Measurements from ENCODE around the gene CASQ1. TPM values are rescaled to one million over a fixed set of nuclear protein-coding genes. Genes with fewer than 3 reads are reported as not detected.

CASQ1 gene
- total and polyA plus RNA-seq, 4 donors, result 0.08 to 0.37 (median 0.25) TPM

GRCh38 chr1:160217481-160218051 is 27.2 kb downstream of the CASQ1 start:
- Histone ChIP-seq H3K4me3 (no peak overlapping the region), H3K36me3 (ENCODE audit: control insufficient read depth in 4 of 4, insufficient read depth in 4 of 4, low read length in 4 of 4) (peaks cover 39 to 59% (median 56%) of the 10 kb centered on the region in 4 donors)

DNA sequence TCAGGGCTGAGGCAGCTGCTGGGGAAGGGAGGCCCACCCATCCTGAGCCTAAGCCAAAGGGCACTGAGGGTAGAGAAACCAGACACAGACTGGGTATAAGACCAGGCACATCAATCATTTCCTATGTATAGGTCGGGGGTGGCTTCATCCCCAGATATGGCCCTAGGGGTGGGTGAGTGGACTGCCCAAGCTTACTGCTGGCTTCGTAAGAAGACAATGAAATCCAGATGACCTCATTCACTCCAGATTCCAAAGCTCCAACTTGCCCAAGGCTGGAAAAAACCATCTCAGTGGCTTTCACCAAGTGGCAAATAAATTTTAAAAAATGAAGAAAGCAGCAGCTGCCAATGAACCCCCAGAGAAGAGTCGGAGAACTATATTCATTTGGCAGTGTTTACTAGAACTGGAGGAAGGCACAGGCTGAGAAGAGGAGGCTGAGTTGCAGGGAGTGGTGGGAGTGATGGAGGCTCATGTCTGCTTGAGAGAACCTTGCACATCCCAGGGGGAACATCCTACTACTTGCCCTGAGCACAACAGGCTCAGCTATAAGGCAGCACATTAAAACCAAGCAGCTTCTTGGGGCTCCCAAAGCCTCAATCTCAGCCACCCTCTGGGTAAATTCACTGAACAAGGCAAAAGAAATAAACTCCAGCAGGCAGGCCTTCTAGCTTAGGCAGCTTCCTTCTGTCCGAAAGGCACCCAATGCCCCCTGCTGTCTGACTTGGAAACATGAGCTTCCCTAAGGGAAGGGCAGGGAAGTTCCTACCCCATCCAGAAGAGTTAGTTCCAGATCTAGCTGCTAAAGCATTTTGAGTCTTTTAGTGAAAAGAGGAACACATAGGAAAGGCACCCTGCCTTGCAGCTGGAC is 28.9 kb downstream of the CASQ1 start:
- DNase-seq, result peak; percentile 62 to 81 (median 78)
- H3K27me3 ChIP-seq (ENCODE audit: control insufficient read depth in 3 of 3, insufficient read depth in 3 of 3, low read length in 2 of 3), result no peaks in the 10 kb centered on the region
- peak overlapping the region; percentile 46 to 52 for H3K27ac ChIP-seq (ENCODE audit: low read depth in 1 of 2, low read length in 1 of 2)
- H3K9ac ChIP-seq (ENCODE audit: insufficient read depth in 1 of 2, low read length in 2 of 2), result no peak overlapping the region
- WGBS, 2 donors, result 71 to 85% methylated on average over 4 of the region's 4 CpGs
- no peak overlapping the region for H3K4me3 ChIP-seq
- peaks cover 48 to 61% (median 50%) of the 10 kb centered on the region in 4 donors for H3K36me3 ChIP-seq (ENCODE audit: control insufficient read depth in 4 of 4, insufficient read depth in 4 of 4, low read length in 4 of 4)
- TF ChIP-seq, protein P1, sequence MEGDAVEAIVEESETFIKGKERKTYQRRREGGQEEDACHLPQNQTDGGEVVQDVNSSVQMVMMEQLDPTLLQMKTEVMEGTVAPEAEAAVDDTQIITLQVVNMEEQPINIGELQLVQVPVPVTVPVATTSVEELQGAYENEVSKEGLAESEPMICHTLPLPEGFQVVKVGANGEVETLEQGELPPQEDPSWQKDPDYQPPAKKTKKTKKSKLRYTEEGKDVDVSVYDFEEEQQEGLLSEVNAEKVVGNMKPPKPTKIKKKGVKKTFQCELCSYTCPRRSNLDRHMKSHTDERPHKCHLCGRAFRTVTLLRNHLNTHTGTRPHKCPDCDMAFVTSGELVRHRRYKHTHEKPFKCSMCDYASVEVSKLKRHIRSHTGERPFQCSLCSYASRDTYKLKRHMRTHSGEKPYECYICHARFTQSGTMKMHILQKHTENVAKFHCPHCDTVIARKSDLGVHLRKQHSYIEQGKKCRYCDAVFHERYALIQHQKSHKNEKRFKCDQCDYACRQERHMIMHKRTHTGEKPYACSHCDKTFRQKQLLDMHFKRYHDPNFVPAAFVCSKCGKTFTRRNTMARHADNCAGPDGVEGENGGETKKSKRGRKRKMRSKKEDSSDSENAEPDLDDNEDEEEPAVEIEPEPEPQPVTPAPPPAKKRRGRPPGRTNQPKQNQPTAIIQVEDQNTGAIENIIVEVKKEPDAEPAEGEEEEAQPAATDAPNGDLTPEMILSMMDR (IDR thresholded peaks at IDR 0.05; ENCODE audit: control extremely low read depth, extremely low read depth), result peak; percentile 31
- peaks cover 0 to 23% (median 6%) of the 10 kb centered on the region in 5 donors for H3K4me1 ChIP-seq (ENCODE audit: control insufficient read depth in 5 of 5, insufficient read depth in 5 of 5, low read length in 5 of 5)
- ATAC-seq (ENCODE audit: insufficient read depth, low FRiP score), result no peak
- H3K9me3 ChIP-seq (ENCODE audit: control insufficient read depth in 4 of 4, insufficient read depth in 3 of 4, low read length in 3 of 4), result no peaks in the 10 kb centered on the region

More at GRCh38 chr1:160217481-160218051, 27.2 kb downstream of the CASQ1 start:
- Histone ChIP-seq H3K27me3 (ENCODE audit: control insufficient read depth in 3 of 3, insufficient read depth in 3 of 3, low read length in 2 of 3) (no peaks in the 10 kb centered on the region), H3K4me1 (ENCODE audit: control insufficient read depth in 5 of 5, insufficient read depth in 5 of 5, low read length in 5 of 5) (peaks cover 0 to 23% (median 6%) of the 10 kb centered on the region in 5 donors), H3K9ac (ENCODE audit: insufficient read depth in 1 of 2, low read length in 2 of 2) (peak overlapping the region in 1 of 2 donors; percentile 24), H3K9me3 (ENCODE audit: control insufficient read depth in 4 of 4, insufficient read depth in 3 of 4, low read length in 3 of 4) (peaks cover 0 to 3% (median 0%) of the 10 kb centered on the region in 4 donors), H3K27ac (ENCODE audit: low read depth in 1 of 2, low read length in 1 of 2) (peak overlapping the region; percentile 42 to 66)
- no peak for ATAC-seq (ENCODE audit: insufficient read depth, low FRiP score)
- DNase-seq, result peak; percentile 27 to 70 (median 67)
- 70 to 85% methylated on average over 10 of the region's 10 CpGs for WGBS, 2 donors
- TF ChIP-seq, protein P1 (IDR thresholded peaks at IDR 0.05; ENCODE audit: control extremely low read depth, extremely low read depth), result no peak

DNA sequence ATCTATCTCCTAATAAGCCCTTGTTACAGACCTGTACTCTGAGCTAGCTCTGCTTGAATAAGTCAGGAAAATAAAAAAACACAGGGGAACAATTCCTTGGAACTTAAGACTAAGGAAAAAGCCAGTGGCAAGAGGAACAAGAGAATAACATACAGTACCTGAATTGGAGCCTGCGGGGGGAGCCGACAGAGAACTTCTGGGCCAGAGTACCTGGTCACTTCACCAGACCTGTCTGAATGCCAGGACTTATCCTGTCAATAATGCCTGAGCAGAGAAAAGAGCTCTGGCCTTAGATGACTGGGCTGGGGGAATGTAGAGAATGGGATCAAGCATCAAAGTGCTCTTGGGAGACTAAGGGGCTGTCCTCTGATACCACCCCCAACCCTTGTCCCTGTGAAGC is 29.9 kb downstream of the CASQ1 start:
- Histone ChIP-seq H3K27ac (ENCODE audit: low read depth in 1 of 2, low read length in 1 of 2) (peak overlapping the region in 1 of 2 donors; percentile 46), H3K4me1 (ENCODE audit: control insufficient read depth in 5 of 5, insufficient read depth in 5 of 5, low read length in 5 of 5) (peaks cover 0 to 23% (median 6%) of the 10 kb centered on the region in 5 donors), H3K9me3 (ENCODE audit: control insufficient read depth in 4 of 4, insufficient read depth in 3 of 4, low read length in 3 of 4) (no peaks in the 10 kb centered on the region), H3K4me3 (no peak overlapping the region), H3K9ac (ENCODE audit: insufficient read depth in 1 of 2, low read length in 2 of 2) (no peak overlapping the region), H3K36me3 (ENCODE audit: control insufficient read depth in 4 of 4, insufficient read depth in 4 of 4, low read length in 4 of 4) (peaks cover 51 to 64% (median 55%) of the 10 kb centered on the region in 4 donors), H3K27me3 (ENCODE audit: control insufficient read depth in 3 of 3, insufficient read depth in 3 of 3, low read length in 2 of 3) (no peaks in the 10 kb centered on the region)
- DNase-seq (no peak), ATAC-seq (ENCODE audit: insufficient read depth, low FRiP score) (no peak)
- TF ChIP-seq, protein P1 (IDR thresholded peaks at IDR 0.05; ENCODE audit: control extremely low read depth, extremely low read depth), result no peak
- WGBS, 2 donors, result 78 to 94% methylated on average over 2 of the region's 2 CpGs

Measured in lung (tissue), 12 donors.